ENCODE results near the gene CLCA4.

Gene CLCA4

DNA sequence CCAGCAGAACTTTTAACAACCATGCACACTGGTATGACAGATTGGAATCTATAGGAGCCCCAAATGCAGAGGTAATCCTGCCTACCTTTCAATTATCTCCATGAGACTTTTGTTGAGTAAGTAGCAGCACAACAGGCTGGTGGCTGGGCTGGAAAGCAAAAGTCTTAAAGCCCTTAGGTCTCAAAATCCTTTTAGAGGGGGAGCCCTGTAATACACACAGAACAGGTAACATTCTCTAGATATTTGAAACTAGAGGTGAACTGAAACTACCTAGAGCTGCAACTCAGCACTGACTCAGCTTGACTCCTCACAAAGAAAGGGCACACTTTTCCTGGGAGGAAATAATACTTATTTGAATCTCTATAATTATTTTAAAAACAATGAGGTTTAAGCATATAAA, 71.5 kb downstream of the CLCA4 start:
- H3K4me3 Mint-ChIP-seq, result no peak overlapping the region
- no peaks in the 10 kb centered on the region for H3K27me3 Mint-ChIP-seq (ENCODE audit: low read depth)
- H3K27ac Mint-ChIP-seq, result no peak overlapping the region
- peaks cover 6% of the 10 kb centered on the region for H3K9me3 Mint-ChIP-seq
- no peaks in the 10 kb centered on the region for H3K36me3 Mint-ChIP-seq (ENCODE audit: low read depth)
- H3K4me1 Mint-ChIP-seq (ENCODE audit: low read depth), result peaks cover 2% of the 10 kb centered on the region

DNA sequence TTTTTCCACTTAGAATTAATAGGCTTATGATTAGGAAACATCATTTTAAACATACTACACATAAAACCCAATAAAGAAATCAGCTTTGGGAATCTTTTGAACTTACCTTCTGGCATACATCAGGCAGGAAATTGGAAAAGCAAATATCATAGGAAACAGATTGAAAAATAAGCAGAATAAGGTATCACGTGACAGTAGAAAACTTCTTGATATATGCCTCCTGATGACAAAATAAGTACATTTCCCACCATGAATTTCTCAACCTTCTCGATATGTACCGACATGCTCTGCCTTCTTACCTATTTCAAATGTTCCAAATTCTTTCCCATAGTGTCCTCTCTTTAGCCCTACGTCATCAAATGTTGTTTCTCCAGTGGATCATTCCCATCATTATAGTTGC, 72.4 kb downstream of the CLCA4 start:
- Mint-ChIP-seq H3K27ac (no peak overlapping the region), H3K27me3 (ENCODE audit: low read depth) (no peaks in the 10 kb centered on the region), H3K4me1 (ENCODE audit: low read depth) (peaks cover 2% of the 10 kb centered on the region), H3K9me3 (peaks cover 2% of the 10 kb centered on the region), H3K36me3 (ENCODE audit: low read depth) (no peaks in the 10 kb centered on the region), H3K4me3 (no peak overlapping the region)

GRCh38 chr1:86621286-86621685, 74.4 kb downstream of the CLCA4 start:
- Mint-ChIP-seq H3K4me3 (no peak overlapping the region), H3K4me1 (ENCODE audit: low read depth) (peaks cover 2% of the 10 kb centered on the region), H3K27ac (no peak overlapping the region), H3K27me3 (ENCODE audit: low read depth) (no peaks in the 10 kb centered on the region), H3K36me3 (ENCODE audit: low read depth) (no peaks in the 10 kb centered on the region), H3K9me3 (no peaks in the 10 kb centered on the region)

All from T-helper 1 cell treated with Interleukin-12 subunit alpha and Interleukin-12 subunit beta and Interleukin-4 antibody, amounts not matched to agents 30 μg/mL and 1 μg/mL, for 36 hours (primary cell).